GM18505 (cell line): ENCODE measurements around the gene DDR1.

ENCODE experiments used
- ATAC-seq: cut with Tn5 transposase; IDR thresholded peaks from one replicate; pipeline ENCODE4 v1.9.1; 2021; ENCODE audit not compliant: unreplicated experiment
- POLR2A ChIP-seq: IDR thresholded peaks from 4 replicates; pipeline ENCODE4 v1.6.1; 2011; ENCODE audit warnings: borderline replicate concordance; ENCODE audit not compliant: insufficient read depth, insufficient read length; ENCODE audit errors: extremely low read depth

Gene DDR1

DNA sequence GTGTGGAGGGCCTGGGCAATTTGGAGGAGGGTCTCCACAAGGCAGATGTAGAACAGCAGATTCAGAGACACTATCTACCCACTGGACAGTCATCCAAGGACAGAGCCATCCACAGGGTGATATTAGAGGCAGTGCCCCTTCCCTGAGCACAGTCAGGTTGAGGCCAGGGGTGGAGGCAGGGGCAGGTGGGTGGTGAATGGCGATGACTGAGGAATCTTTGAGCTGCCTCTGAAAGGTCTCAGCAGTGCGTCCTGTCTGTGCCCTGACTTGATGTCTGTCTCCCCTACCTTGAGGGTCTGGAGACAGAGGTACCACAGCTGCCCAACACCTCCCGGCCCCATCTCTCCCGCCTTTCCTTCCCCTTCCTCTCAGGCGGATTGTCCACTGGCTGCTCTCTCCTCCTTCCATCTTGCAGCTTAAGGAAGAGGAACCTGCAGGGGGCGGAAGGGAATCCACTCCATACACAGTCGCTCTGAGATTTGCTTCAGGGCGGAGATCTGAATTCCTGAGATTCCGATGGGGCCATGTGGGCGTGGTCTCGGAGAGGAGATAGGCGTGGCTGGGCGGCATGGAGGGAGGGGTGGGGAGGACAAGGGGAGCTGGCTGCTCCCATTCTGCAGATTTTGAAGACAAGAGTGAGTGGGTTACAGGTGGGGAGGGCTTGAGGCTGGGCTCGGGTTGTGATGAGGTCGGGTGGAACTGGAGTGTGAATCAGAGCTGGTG lies 58.2 kb downstream of the DDR1 start:
- no peak for ATAC-seq
- no peak for TF ChIP-seq POLR2A

DNA sequence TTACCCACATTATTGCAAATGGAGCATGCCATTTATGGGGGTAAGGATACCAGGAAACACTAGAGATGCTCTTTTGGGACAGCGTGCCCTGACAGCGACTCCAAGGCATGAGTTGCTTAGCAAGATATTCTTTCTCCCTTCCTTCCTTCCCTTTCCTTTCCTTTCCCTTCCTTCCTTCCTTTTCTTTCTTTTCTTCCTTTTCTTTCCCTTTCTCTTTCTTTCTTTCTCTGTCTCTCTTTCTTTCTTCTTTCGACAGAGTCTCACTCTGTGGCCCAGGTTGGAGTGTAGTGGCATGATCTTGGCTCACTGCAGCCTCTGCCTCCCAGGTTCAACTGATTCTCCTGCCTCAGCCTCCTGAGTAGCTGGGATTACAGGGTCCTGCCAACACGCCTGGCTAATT lies 59.7 kb downstream of the DDR1 start:
- TF ChIP-seq POLR2A: no peak
- ATAC-seq: no peak

DNA sequence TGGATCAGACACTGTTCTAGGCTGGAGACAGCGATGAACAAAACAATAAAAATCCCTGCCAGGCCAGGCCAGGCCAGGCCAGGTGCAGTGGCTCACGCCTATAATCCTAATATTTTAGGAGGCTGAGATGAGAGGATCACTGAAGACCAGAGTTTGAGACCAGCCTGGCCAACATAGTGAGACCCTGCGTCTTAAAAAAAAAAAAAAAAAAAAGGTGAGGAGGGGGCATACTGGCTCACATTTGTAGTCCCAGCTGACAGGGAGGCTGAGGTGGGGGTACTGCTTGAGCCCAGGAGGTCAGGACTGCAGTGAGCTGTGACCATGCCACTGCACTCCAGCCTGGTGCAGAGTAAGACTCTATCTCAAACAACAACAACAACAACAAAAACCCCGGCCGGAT lies 61.0 kb downstream of the DDR1 start:
- no peak for ATAC-seq
- no peak for TF ChIP-seq POLR2A

DNA sequence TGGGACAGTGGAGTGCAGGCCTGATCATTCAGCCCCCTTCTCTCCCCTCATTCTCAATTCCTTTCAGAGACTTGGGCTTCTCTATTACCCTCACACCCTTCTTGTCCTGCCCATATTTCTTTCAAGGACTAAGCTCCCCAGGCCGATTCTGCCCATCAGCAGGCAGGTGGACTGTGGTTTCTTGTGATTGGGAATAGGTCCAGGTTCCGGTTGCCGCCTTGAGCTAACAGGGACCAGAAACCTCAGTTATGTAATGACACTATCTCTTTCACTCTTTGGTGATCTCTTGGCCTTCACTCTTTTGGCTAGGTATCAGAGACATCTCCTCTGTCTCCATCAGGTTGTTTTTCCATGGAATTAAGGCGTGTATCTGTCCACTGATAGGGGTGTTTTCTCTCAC lies 62.9 kb downstream of the DDR1 start:
- no peak for ATAC-seq
- TF ChIP-seq POLR2A: no peak

DNA sequence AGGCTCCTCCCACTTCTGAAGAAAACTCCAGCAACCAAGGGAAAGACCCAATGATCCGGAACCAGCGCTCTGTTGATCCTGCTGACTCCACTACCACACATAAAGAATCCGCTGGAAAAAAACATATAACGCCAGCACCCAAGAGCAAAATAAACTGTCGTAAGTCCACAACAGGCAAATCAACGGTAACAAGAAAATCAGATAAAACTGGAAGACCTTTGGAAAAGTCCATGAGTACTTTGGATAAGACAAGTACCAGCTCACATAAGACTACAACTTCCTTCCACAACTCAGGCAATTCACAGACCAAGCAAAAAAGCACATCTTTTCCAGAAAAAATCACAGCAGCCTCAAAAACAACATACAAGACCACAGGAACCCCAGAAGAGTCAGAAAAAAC lies 64.5 kb downstream of the DDR1 start:
- no peak for TF ChIP-seq POLR2A
- ATAC-seq: no peak
